GM19467 (cell line): ENCODE results near the gene MADD.
"Not testable (repeated sequence)": the region's sequence is repeated elsewhere in the genome, so short reads cannot be mapped to it uniquely, and the experiment has no call there.

Source experiments
- ATAC-seq: cut with Tn5 transposase; IDR thresholded peaks from one replicate; pipeline ENCODE4 v1.9.1; 2021; ENCODE audit warnings: mild to moderate bottlenecking, moderate library complexity; ENCODE audit not compliant: unreplicated experiment

Gene MADD

GRCh38 chr11:47272706-47273105 is 2.8 kb downstream of the MADD start:
- ATAC-seq: no peak

- no peak for ATAC-seq
Measured at GRCh38 chr11:47274495-47275235, 4.7 kb downstream of the MADD start.

- no peak for ATAC-seq
Measured at GRCh38 chr11:47276923-47277322, 7.0 kb downstream of the MADD start.

- ATAC-seq: no peak
Measured at GRCh38 chr11:47278058-47278457, 8.1 kb downstream of the MADD start.

- ATAC-seq: no peak
Measured at GRCh38 chr11:47278769-47279168, 8.8 kb downstream of the MADD start.

GRCh38 chr11:47280099-47280498 is 10.2 kb downstream of the MADD start:
- no peak for ATAC-seq

- no peak for ATAC-seq
Measured at GRCh38 chr11:47280860-47281259, 10.9 kb downstream of the MADD start.

GRCh38 chr11:47282462-47282861 is 12.5 kb downstream of the MADD start:
- ATAC-seq: no peak

GRCh38 chr11:47284151-47284550 is 14.2 kb downstream of the MADD start:
- ATAC-seq: no peak

- ATAC-seq: no peak
Measured at GRCh38 chr11:47285969-47286770, 16.2 kb downstream of the MADD start.

GRCh38 chr11:47288066-47288465 is 18.1 kb downstream of the MADD start:
- no peak for ATAC-seq

- ATAC-seq: no peak
Measured at GRCh38 chr11:47289856-47290255, 19.9 kb downstream of the MADD start.

GRCh38 chr11:47295385-47295784 is 25.5 kb downstream of the MADD start:
- no peak for ATAC-seq

GRCh38 chr11:47296045-47296444 is 26.1 kb downstream of the MADD start:
- ATAC-seq: no peak

- no peak for ATAC-seq
Measured at GRCh38 chr11:47299078-47299477, 29.1 kb downstream of the MADD start.

GRCh38 chr11:47302853-47303252 is 32.9 kb downstream of the MADD start:
- no peak for ATAC-seq

- no peak for ATAC-seq
Measured at GRCh38 chr11:47305734-47306483, 36.0 kb downstream of the MADD start.

GRCh38 chr11:47306484-47306844 is 36.5 kb downstream of the MADD start:
- no peak for ATAC-seq

GRCh38 chr11:47308050-47308823 is 38.3 kb downstream of the MADD start:
- ATAC-seq: no peak

- no peak for ATAC-seq
Measured at GRCh38 chr11:47314992-47315391, 45.1 kb downstream of the MADD start.

- ATAC-seq: not testable (repeated sequence)
Measured at GRCh38 chr11:47316501-47316900, 46.6 kb downstream of the MADD start.
